HepG2 (cell line): ENCODE data around the gene DDX50. TPM values are rescaled to one million over a fixed set of nuclear protein-coding genes. Genes with fewer than 3 reads are reported as not detected.

Source experiments
- ATF7 ChIP-seq, 2 experiments: fragments of 450-650 bp in 1 of 2; sonication (generic) in 1 of 2; formaldehyde crosslinking in 1 of 2; IDR thresholded peaks; 2 replicates each; pipeline versions ENCODE4 v1.4.0 to v1.6.1; 2016 to 2020; ENCODE audit warnings: antibody characterized with exemption in 1 of 2, mild to moderate bottlenecking in 1 of 2, missing genetic modification reagents in 1 of 2
- BORCS8-MEF2B ChIP-seq: sonication (generic); formaldehyde crosslinking; IDR thresholded peaks from 2 replicates; pipeline ENCODE4 v1.8.0; 2022; ENCODE audit warnings: mild to moderate bottlenecking, missing genetic modification reagents
- HMG20B ChIP-seq: conservative IDR thresholded peaks from 2 replicates; pipeline ENCODE4 v1.6.1; 2016; ENCODE audit warnings: missing genetic modification reagents, missing compliant biosample characterization
- JUN ChIP-seq: sonication (generic); formaldehyde crosslinking; IDR thresholded peaks from 2 replicates; pipeline ENCODE4 v1.4.0; 2020; ENCODE audit warnings: mild to moderate bottlenecking, missing genetic modification reagents
- MIER3 ChIP-seq: IDR thresholded peaks from 2 replicates; pipeline ENCODE4 v1.6.1; 2016; ENCODE audit warnings: missing compliant biosample characterization, borderline replicate concordance
- REPIN1 ChIP-seq: sonication (generic); formaldehyde crosslinking; IDR thresholded peaks from 2 replicates; pipeline ENCODE4 v1.8.0; 2022; ENCODE audit warnings: missing genetic modification reagents, low read depth, mild to moderate bottlenecking, borderline replicate concordance
- THAP11 ChIP-seq: IDR thresholded peaks from 2 replicates; pipeline ENCODE4 v1.6.1; 2016; ENCODE audit warnings: missing biosample characterization, missing genetic modification reagents
- ZNF234 ChIP-seq: sonication (generic); formaldehyde crosslinking; conservative IDR thresholded peaks from 2 replicates; pipeline ENCODE4 v1.5.1; 2020; ENCODE audit warnings: mild to moderate bottlenecking, missing genetic modification reagents
- ZNF264 ChIP-seq: sonication (generic); formaldehyde crosslinking; IDR thresholded peaks from 2 replicates; pipeline ENCODE4 v1.4.0; 2020; ENCODE audit warnings: missing genetic modification reagents
- ZNF501 ChIP-seq: sonication (generic); formaldehyde crosslinking; IDR thresholded peaks from 2 replicates; pipeline ENCODE4 v1.5.1; 2020; ENCODE audit warnings: mild to moderate bottlenecking, moderate library complexity, missing genetic modification reagents
- polyA plus RNA-seq, 8 experiments: library from polyadenylated mRNA; depleted of rRNA in 3 of 8; stranded (reverse) in 7 of 8; unstranded in 1 of 8; fragments of >200 nt; fragmentation: Illumina TruSeq in 4 of 8; extraction: Trizol in 4 of 8; gene quantifications; 2 replicates each; pipeline versions ENCODE4 v1.2.1 to v1.2.3, GENCODE V29; 2011 to 2016; ENCODE audit warnings: low read depth in 4 of 8, missing spikeins in 1 of 8, mixed read lengths in 1 of 8; ENCODE audit not compliant: insufficient read depth in 1 of 8
- total RNA-seq, 5 experiments: library from RNA; depleted of rRNA; stranded (reverse); fragments of >200 nt; fragmentation: Illumina TruSeq; extraction: Trizol; gene quantifications; 2 replicates each; pipeline ENCODE4 v1.2.3, GENCODE V29; 2016; ENCODE audit warnings: low read depth in 1 of 5
- TF ChIP-seq, protein P1 (sequence below): sonication (generic); formaldehyde crosslinking; IDR thresholded peaks from 2 replicates; pipeline ENCODE4 v1.4.0; 2020; ENCODE audit warnings: missing genetic modification reagents, low read depth, mild to moderate bottlenecking, borderline replicate concordance
- TF ChIP-seq, protein P2 (sequence below): IDR thresholded peaks from 2 replicates; pipeline ENCODE4 v1.6.1; 2016; ENCODE audit warnings: low read depth, borderline replicate concordance
- TF ChIP-seq, protein P3 (sequence below): sonication (generic); formaldehyde crosslinking; IDR thresholded peaks from 2 replicates; pipeline ENCODE4 v1.8.0; 2022; ENCODE audit warnings: missing genetic modification reagents, mild to moderate bottlenecking, inconsistent platforms, borderline replicate concordance
- TF ChIP-seq, protein P4 (sequence below): sonication (generic); formaldehyde crosslinking; IDR thresholded peaks from 2 replicates; pipeline ENCODE4 v1.8.1; 2022; ENCODE audit warnings: mild to moderate bottlenecking, missing genetic modification reagents
- TF ChIP-seq, protein P5 (sequence below): sonication (generic); formaldehyde crosslinking; IDR thresholded peaks from 2 replicates; pipeline ENCODE4 v1.4.0; 2020; ENCODE audit warnings: missing genetic modification reagents, borderline replicate concordance
- TF ChIP-seq, protein P6 (sequence below): sonication (generic); formaldehyde crosslinking; IDR thresholded peaks from 2 replicates; pipeline ENCODE4 v1.4.0; 2020; ENCODE audit warnings: mild to moderate bottlenecking, missing genetic modification reagents
- TF ChIP-seq, protein P7 (sequence below): IDR thresholded peaks from 2 replicates; pipeline ENCODE4 v1.6.1; 2016
- TF ChIP-seq, protein P8 (sequence below): sonication (generic); formaldehyde crosslinking; IDR thresholded peaks from 2 replicates; pipeline ENCODE4; 2020; ENCODE audit warnings: missing genetic modification reagents, mild to moderate bottlenecking, borderline replicate concordance

The DDX50 gene
- total and polyA plus RNA-seq, 2 of the 13 experiments (the other 11 are each of a cell fraction or from before 2014, with no cell fraction given): 19.0 to 38.2 TPM

DNA sequence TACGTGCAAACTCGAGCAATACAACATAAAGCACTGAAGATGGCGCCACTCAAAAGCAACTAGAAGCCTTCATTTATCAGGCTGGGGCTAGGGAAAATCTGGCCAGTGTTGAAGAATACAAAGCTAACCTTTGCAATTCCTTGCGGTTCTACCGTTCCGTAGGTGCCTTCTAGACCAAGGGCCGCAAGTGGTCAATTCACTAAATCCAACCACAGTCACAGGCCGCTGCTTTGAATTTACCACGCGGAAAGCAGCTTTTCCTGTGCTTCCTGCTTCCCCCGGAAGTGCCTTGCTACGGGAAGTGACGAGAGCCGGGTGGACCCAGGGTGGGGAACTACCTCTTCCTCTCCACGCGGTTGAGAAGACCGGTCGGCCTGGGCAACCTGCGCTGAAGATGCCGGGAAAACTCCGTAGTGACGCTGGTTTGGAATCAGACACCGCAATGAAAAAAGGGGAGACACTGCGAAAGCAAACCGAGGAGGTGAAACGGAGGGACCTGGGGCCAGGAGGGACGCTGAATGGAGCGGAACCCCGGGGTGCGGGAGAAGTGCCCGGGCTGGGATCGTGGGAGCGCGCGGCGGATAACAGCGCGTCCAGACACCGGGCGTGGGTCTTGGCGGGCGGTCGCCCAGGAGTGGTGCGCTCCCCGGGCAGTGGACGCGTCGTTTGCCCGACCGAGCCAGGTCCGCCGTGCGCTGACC lies 54.9 kb downstream of the DDX50 start, which contains the start of gene DDX21 (continued):
- TF ChIP-seq, protein P1, sequence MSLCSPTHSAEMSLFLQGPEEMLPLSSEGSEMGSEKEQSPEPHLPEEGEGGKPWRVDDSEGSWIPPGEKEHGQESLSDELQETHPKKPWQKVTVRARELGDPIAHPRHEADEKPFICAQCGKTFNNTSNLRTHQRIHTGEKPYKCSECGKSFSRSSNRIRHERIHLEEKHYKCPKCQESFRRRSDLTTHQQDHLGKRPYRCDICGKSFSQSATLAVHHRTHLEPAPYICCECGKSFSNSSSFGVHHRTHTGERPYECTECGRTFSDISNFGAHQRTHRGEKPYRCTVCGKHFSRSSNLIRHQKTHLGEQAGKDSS: peak; percentile 53
- TF ChIP-seq, protein P2, sequence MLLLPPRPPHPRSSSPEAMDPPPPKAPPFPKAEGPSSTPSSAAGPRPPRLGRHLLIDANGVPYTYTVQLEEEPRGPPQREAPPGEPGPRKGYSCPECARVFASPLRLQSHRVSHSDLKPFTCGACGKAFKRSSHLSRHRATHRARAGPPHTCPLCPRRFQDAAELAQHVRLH (CRISPR knock-in tag): no peak; the same call in 1 of the 2 replicates
- TF ChIP-seq, protein P3, sequence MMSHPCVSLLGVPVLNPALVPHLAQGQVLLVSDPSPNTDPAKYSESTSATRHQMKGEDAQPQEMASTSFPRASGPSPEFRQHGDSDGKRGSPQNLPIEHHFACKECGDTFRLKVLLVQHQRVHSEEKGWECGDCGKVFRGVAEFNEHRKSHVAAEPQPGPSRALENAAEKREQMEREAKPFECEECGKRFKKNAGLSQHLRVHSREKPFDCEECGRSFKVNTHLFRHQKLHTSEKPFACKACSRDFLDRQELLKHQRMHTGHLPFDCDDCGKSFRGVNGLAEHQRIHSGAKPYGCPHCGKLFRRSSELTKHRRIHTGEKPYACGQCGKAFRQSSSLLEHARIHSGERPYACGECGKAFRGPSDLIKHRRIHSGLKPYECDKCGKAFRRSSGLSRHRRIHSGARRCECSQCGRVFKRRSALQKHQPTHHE (CRISPR knock-in tag): peak; percentile 48; the same call in 1 of the 2 replicates
- TF ChIP-seq, protein P4, sequence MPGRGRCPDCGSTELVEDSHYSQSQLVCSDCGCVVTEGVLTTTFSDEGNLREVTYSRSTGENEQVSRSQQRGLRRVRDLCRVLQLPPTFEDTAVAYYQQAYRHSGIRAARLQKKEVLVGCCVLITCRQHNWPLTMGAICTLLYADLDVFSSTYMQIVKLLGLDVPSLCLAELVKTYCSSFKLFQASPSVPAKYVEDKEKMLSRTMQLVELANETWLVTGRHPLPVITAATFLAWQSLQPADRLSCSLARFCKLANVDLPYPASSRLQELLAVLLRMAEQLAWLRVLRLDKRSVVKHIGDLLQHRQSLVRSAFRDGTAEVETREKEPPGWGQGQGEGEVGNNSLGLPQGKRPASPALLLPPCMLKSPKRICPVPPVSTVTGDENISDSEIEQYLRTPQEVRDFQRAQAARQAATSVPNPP (CRISPR knock-in tag): no peak
- peak; percentile 54; the same call in 1 of the 2 replicates for TF ChIP-seq MIER3 (CRISPR knock-in tag)
- TF ChIP-seq, protein P5, sequence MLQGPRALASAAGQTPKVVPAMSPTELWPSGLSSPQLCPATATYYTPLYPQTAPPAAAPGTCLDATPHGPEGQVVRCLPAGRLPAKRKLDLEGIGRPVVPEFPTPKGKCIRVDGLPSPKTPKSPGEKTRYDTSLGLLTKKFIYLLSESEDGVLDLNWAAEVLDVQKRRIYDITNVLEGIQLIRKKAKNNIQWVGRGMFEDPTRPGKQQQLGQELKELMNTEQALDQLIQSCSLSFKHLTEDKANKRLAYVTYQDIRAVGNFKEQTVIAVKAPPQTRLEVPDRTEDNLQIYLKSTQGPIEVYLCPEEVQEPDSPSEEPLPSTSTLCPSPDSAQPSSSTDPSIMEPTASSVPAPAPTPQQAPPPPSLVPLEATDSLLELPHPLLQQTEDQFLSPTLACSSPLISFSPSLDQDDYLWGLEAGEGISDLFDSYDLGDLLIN: no peak
- peak; percentile 34; the same call in 1 of the 2 replicates for TF ChIP-seq BORCS8-MEF2B (CRISPR knock-in tag)
- TF ChIP-seq ZNF501: peak; percentile 96
- TF ChIP-seq, protein P6, sequence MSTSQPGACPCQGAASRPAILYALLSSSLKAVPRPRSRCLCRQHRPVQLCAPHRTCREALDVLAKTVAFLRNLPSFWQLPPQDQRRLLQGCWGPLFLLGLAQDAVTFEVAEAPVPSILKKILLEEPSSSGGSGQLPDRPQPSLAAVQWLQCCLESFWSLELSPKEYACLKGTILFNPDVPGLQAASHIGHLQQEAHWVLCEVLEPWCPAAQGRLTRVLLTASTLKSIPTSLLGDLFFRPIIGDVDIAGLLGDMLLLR (CRISPR knock-in tag): peak; percentile 59; the same call in 1 of the 2 replicates
- TF ChIP-seq ZNF264: peak; percentile 57; the same call in 1 of the 2 replicates
- 0 out of 2 replicates have a peak, but pooled peaks have one; percentile 22 for TF ChIP-seq ZNF234
- TF ChIP-seq, protein P7, sequence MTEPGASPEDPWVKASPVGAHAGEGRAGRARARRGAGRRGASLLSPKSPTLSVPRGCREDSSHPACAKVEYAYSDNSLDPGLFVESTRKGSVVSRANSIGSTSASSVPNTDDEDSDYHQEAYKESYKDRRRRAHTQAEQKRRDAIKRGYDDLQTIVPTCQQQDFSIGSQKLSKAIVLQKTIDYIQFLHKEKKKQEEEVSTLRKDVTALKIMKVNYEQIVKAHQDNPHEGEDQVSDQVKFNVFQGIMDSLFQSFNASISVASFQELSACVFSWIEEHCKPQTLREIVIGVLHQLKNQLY (CRISPR knock-in tag): peak; percentile 43; the same call in 1 of the 2 replicates
- TF ChIP-seq REPIN1: peak; percentile 27; the same call in 1 of the 2 replicates
- no peak for TF ChIP-seq HMG20B (CRISPR knock-in tag)
- TF ChIP-seq THAP11 (CRISPR knock-in tag): peak; percentile 91
- TF ChIP-seq, protein P8, sequence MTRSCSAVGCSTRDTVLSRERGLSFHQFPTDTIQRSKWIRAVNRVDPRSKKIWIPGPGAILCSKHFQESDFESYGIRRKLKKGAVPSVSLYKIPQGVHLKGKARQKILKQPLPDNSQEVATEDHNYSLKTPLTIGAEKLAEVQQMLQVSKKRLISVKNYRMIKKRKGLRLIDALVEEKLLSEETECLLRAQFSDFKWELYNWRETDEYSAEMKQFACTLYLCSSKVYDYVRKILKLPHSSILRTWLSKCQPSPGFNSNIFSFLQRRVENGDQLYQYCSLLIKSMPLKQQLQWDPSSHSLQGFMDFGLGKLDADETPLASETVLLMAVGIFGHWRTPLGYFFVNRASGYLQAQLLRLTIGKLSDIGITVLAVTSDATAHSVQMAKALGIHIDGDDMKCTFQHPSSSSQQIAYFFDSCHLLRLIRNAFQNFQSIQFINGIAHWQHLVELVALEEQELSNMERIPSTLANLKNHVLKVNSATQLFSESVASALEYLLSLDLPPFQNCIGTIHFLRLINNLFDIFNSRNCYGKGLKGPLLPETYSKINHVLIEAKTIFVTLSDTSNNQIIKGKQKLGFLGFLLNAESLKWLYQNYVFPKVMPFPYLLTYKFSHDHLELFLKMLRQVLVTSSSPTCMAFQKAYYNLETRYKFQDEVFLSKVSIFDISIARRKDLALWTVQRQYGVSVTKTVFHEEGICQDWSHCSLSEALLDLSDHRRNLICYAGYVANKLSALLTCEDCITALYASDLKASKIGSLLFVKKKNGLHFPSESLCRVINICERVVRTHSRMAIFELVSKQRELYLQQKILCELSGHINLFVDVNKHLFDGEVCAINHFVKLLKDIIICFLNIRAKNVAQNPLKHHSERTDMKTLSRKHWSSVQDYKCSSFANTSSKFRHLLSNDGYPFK (CRISPR knock-in tag): peak; percentile 84
- no peak for TF ChIP-seq ATF7 (IDR thresholded peaks at IDR 0.05)
- TF ChIP-seq ATF7 (CRISPR knock-in tag; IDR thresholded peaks at IDR 0.05): 0 out of 2 replicates have a peak, but pooled peaks have one; percentile 53
- 0 out of 2 replicates have a peak, but pooled peaks have one; percentile 55 for TF ChIP-seq JUN (CRISPR knock-in tag)
